HG03139 (cell line): ENCODE data around the gene CEP350.
A peak's percentile ranks its signal among the peaks of the same experiment; 100 is the strongest.

ENCODE experiments used
- ATAC-seq: cut with Tn5 transposase; IDR thresholded peaks from one replicate; pipeline ENCODE4 v1.9.1; 2021; ENCODE audit not compliant: unreplicated experiment

CEP350 gene, protein sequence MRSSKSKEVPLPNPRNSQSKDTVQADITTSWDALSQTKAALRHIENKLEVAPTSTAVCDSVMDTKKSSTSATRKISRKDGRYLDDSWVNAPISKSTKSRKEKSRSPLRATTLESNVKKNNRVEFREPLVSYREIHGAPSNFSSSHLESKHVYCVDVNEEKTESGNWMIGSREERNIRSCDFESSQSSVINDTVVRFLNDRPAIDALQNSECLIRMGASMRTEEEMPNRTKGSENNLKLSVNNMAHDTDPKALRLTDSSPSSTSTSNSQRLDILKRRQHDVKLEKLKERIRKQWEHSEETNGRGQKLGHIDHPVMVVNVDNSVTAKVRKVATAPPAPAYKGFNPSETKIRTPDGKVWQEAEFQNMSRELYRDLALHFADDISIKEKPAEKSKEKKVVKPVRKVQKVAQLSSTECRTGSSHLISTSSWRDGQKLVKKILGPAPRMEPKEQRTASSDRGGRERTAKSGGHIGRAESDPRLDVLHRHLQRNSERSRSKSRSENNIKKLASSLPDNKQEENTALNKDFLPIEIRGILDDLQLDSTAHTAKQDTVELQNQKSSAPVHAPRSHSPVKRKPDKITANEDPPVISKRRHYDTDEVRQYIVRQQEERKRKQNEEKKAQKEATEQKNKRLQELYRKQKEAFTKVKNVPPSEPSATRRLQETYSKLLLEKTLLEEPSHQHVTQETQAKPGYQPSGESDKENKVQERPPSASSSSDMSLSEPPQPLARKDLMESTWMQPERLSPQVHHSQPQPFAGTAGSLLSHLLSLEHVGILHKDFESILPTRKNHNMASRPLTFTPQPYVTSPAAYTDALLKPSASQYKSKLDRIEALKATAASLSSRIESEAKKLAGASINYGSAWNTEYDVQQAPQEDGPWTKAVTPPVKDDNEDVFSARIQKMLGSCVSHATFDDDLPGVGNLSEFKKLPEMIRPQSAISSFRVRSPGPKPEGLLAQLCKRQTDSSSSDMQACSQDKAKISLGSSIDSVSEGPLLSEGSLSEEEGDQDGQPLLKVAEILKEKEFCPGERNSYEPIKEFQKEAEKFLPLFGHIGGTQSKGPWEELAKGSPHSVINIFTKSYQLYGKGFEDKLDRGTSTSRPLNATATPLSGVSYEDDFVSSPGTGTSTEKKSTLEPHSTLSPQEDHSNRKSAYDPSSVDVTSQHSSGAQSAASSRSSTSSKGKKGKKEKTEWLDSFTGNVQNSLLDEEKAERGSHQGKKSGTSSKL (N-terminal part only)

DNA sequence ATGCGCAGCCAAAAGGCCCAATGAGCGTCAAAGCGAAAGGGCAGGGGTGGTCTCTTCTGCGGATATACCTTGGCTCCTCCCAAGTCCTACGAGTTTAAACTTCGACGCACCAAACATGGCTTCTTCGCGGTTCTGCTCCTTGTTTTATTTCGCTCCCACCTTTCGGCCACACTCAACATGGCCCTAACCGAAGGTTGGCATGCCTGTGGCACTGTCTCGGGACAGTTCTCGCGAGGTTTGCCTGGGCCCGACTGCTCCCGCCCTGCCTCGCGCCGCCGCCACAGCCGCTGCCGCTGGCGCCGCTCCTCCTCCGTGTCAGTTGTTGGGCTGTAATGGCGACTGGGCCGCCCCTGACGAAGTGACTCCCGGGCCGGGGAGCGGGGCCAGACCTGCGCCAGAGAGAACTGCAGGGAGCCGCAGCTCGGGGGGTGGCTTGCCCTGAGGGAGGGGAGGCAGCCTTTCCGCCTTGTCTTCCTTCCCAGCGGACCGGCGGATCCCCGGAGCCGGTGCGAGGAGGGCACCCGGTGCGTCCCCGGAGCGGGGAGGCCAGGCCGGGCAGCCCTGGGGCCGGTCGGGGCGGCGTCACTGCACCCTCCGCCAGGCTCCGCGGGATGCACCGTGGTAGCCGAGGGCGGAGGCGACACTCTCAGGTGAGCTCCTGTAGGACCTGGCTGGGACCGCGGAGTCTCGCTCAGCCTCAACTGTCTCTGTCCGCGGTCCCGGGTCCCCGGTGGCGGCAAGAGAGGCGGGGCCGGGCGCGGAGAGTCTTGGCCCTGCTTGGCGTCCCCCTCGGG lies at the start of gene CEP350:
TSS of gene CEP350 (plus strand) at position 318 of the 794 bp plus-strand sequence. CDS start 31,372 bp downstream, outside the sequence.
- ATAC-seq: peak; percentile 90

DNA sequence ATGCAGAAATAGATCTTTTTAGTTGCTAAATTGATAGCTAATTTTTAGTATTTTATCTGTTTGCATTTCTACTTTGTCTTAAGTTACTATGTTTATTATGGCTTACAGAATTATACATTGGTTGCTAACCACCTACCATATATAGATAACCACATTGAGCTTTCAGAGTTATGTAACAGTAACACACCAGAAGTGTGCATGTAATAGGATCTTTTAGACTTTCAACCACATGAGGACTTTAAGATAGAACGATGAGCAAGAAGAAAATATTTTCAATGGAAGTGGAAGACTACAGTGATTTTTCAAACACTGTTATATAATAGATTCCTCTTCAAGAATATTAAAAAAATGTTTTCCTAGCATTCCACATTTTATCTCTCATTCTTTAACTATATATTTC lies 43.7 kb upstream of the CEP350 start:
- no peak for ATAC-seq

DNA sequence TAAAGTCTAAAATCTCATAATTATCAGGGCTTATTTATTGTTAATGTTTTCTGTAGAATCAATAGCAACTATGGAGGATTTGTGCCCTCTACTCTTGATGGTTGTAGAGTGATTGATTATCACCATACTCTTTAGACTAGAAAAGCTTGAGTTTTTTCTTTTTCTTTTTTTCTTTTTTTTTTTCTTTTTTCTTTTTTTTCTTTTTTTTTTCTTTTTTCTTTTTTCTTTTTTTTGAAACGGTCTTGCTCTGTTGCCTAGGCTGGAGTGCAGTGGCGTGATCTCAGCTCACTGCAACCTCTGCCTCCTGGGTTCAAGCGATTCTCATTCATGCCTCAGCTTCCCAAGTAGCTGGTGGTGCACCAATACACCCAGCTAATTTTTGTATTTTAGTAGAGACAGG lies 42.8 kb upstream of the CEP350 start:
- no peak for ATAC-seq

DNA sequence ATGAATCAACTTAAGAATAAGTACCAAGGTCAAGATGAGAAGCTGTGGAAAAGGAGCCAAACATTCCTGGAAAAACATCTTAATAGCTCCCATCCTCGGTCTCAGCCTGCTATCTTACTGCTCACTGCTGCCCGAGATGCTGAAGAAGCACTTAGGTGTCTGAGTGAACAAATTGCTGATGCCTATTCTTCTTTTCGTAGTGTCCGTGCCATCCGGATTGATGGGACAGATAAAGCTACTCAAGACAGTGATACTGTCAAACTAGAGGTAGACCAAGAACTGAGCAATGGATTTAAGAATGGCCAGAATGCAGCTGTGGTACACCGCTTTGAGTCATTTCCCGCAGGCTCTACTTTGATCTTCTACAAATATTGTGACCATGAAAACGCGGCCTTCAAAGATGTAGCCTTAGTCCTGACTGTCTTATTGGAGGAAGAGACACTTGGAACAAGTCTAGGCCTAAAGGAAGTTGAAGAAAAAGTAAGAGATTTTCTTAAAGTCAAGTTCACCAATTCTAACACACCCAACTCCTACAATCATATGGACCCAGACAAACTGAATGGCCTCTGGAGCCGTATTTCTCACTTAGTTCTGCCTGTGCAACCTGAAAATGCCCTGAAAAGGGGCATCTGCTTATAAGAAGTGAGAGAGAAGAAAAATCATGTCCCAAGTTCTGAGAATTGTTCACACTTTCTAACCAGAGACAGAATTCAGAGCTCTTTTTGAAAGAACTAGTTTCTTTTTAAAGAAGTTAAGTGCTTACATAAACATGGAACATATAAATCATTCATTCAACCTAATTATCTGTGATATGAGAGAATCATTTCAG lies 36.8 kb upstream of the CEP350 start:
- ATAC-seq: no peak

DNA sequence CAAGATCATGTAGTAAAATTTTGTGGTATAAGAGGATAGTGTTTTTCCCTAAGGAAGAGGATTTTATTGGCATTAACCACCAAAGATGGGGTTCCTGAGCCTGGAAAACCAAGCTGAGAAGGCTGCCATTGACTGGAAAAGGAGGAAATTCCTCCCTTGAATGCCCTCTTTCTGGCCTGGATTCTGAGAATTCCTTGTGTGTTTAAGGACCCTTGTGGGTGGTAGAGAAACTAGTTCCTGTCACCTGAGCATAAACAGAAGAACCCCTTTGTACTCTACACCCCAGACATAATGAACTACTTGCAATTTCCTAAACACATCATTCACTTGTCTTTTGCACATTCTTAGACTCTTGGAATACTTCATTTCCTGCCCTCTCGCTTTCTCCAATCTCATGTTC lies 33.1 kb upstream of the CEP350 start:
- no peak for ATAC-seq

DNA sequence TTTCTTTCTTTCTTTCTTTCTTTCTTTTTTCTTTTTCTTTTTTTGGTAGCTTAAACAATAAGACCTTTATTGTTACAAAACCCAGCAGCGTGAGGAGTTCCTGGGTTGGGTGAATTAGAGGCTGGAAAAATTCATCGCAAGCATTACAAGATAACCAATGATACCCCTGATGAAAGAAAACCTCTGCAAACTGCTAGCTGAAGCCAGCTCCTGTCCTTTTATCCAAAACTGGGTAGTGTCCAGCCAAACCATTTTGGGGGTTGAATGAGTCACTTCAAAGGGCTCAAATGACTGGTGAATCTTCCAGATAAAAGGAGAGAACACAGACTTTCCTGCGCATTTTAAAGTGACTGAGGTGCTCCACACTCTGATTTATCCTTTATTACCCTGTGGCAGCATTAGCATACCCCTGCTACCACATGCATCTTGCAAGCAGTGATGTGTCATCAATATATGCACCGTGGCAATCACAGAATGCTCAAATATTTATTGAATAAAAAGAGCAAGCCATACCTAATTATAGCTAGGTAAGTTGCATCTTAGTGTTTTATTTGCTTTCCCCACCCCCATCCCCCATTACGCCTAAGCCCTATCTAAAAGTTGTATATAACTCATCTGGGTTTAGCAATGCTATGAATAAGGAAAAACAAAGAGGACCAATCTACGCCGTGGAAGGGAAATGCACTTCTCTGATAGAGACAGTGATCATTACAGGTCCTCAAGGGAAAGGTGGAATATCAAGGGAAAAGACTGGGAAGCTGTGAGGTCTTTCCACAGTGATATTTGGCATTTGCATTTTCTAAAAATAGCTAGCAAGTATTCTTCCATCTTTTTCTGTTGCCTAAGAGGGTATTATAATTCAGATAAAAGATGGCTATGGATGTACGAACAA lies 32.4 kb upstream of the CEP350 start:
- no peak for ATAC-seq

DNA sequence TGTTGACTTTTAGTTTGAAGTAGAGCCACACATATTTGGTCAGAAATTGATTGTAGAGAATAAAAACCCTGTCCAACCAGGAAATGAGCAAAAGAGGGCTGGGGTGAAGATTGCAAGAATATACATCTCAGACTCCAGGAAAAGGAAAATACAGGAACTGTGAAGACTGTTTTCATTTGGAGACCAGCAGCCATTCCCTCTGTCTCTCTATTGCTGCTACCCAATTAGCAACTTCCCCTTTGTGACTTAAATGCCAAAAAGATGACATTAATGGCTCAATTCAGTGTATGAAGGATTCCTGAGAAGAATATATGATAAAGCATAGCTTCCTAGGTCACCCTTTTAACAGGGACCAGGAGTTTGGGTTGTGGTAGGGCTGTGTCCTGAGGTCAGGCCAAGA lies 31.6 kb upstream of the CEP350 start:
- ATAC-seq: no peak

DNA sequence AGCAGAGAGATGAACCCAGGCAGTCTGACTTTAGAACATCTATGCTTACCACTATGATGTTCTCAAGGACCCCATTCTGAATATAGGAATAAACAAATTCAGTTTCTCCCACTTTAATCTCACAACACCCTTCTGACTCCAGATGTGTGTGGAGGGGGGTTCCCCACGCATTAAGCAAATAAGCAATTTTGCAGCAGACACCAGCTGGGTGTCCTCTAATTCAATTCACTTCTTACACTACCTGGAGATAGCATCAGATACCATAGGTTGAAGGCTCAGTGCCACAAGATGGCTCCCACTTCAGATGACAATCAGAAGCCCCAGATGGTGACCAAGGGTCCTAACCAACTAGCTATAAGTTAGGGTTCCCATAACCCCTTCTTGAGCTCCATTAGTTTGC lies 30.3 kb upstream of the CEP350 start:
- no peak for ATAC-seq

DNA sequence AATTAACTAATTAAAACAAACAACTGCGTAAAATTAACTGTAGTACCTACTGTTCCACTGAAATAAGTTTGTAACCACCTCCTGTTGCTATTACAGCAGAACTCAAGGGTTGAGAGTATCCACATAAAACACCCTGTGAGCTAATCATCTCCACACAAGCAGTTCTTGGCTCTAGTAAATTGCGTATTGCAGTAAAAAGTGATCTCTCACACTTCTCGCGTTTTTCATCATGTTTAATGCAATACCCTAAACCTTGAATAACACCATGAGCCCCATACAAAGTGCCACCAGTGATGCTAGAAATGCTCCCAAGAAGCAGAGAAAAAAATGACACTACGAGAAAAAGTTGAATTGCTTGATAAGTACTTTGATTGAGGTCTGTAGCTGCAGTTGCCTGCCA lies 29.3 kb upstream of the CEP350 start:
- no peak for ATAC-seq

DNA sequence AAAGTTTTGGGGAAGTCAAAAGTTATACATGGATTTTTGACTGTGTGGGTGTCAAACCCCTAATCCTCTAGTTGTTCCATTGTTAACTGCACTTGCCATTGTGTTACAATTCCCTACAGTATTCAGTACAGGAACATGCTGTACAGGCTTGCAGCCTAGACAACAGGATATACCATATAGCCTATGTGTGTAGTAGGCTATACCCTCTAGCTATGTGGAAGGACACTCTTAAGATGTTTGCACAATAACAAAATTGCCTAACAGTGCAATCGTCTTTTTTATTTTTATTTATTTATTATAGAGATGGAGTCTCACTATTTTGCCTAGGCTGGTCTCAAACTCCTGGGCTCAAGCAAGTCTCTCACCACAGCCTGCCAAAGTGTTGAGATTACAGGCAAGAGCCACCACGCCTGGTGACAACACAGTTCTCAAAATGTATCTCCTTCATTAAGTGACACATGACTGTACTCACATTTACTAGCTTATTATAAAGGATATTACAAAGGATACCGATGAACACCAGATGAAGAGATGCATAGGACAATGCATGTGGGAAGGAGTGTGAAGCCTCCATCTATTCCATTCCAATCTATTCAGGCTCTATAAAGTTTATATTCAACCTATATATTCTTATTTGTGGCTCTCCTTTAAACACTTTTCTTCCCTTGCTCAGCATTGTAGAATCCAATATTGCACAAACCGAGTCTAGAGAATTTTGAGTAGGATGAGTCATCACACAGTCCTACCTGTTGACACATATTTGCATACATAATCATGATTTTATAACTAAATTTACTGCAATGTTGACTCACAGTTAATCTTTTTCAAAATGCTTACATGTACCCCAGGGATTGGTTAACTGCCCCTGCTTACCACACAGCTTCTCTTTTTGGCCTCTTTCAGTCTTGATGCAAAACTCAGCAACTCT lies 28.4 kb upstream of the CEP350 start:
- ATAC-seq: no peak

DNA sequence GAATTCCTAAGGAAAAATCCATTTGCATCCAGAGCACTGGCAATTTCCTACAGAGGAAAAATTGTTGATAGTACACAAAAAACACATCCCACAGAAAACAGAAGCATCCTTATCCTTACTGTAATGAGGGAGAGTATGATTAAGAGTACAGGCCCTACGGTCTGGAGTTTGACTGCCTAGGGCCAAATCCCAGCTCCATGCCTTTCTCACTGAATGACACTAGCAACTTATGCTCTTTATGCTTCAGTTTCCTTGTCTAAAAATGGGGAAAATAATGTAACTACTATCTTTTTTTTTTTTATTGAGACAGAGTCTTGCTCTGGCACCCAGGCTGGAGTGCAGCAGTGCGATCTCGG lies 27.8 kb upstream of the CEP350 start:
- no peak for ATAC-seq

DNA sequence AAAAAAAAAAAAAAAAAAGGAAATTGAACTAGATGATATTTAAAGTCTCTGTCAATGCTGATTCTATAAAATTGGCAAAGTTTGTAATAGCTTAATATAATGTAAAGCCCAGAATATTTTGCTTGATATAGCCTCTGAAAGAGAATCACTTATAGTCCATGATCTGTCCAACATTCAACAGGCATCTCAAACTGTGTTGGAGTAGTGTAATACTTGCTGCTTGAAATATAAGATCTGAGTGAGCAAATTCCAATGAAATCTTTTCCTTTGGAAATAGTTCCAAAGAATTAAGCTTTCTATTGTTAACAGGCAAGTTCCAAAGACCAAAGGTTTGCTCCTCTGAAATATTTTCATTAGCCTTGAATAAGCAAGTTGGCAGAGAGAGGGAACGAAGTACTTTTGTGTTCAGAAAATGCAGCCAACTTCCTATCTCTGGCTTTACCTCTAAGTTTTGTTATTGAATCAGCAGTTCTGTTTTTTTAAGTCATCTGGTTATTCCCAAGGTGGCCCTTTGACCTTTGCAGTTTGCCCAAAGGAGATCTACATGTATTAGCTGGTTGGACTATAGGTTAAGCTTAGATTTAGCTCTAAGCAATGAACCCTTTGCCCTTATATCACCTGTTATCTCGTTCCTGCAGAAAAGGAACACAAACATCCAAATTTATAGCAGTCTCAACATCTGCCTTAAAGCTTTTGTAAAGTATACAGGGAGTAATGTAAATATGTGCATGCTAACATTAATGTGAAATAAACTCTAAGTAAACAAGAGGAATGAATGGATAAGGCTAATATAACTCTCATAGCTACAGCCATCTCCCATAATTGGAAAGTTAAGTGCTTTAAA lies 24.4 kb upstream of the CEP350 start:
- ATAC-seq: no peak

DNA sequence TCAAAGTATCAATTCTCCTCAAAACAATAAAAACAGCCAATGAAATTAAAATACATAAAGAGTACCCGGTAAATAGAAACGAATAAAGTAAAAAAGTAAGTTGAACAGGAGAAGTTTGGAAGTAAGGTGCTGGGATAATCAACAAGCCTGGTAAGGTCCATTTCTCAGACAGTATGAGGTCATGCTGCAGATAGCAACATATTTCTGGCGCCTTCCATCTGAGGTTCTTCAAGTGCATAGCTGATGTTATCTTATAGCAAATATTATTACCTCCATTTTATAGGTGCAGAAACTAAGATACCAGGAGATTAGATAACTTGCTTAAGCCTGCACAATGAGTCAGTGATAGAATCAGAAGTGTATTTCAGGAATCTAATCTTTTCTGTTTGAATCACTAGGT lies 23.7 kb upstream of the CEP350 start:
- ATAC-seq: no peak

DNA sequence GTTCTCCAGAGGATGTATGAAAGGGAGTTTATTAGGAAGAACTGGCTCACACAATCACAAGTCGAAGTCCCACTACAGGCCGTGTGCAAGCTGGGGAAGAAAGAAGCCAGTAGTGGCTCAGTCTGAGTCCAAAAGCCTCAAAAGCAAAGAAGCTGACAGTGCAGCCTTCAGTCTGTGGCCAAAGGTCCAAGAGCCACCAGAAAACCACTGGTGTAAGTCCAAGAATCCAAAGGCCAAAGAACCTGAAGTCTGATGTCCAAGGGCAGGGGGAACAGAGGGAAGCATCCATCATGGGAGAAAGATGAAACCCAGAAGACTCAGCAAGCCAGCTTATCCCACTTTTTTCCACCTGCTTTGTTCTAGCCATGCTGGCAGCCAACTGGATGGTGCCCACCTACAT lies 21.4 kb upstream of the CEP350 start:
- no peak for ATAC-seq

DNA sequence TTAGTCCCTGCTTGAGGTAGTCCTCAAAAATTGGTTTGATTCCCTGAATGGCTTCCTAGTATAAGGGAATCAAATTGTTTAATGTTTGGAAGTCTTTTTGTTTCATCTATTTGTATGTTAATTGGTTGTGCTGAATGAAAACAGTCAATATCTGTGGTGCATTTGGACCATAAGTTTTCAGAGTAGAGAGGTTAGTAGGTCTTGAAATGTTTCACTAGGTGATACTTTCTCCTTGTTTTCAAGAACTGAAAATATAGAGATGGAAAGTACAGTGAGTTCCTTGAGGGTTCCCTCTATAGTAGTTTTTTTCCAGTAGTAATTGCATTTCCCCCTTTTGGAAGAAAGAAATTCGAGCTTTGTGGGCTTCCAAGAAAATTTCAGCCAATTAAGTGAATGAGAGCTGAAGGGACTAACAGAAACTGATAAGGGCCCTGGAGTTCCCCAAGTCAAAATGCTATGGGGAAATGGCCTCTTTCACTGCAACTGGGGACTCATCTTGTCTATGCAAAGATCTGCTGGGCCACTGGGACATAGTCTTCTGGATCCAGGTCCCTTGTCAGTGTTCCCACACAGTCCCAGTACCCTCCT lies 18.6 kb upstream of the CEP350 start:
- ATAC-seq: no peak

DNA sequence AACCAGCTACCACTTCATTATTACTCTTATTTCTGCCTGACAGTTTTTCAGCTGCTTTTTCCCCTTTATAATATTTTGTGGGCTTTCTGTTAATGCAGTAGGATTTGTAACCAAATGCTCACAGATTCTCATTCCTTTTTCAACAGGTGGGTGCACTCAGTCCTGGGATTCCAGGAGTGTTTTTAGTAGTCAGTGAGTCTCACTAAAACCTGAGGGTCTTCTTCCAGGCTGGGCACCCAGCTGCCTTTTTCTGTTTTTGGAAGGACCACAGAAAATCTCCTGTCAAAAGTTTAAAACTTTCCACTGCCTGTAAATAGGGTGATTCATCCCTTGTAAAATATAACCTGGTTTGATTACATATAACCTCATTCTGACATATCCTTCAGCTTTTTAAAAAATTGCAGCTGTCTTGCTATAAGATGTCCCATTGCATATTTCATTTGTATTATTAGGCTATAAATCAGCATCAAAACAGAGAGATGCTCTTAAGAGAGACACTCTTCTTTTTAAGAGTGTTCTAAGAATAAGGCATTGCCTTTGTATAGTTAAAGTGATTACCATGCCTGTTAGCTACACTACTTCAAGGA lies 16.8 kb upstream of the CEP350 start:
- ATAC-seq: no peak
